ENCODE data around the gene NFKBIE. TPM values are rescaled to one million over a fixed set of nuclear protein-coding genes. Genes with fewer than 3 reads are reported as not detected.
"Not testable (repeated sequence)": the region's sequence is repeated elsewhere in the genome, so short reads cannot be mapped to it uniquely, and the experiment has no call there.

Gene NFKBIE
- total RNA-seq = 11.1 and 13.1 TPM in 2 replicates
- long read RNA-seq, partial matches to known transcripts = 1 of 2 reads
- long read RNA-seq, other reads (novel, unspliced or antisense) = 1 of 2 reads

DNA sequence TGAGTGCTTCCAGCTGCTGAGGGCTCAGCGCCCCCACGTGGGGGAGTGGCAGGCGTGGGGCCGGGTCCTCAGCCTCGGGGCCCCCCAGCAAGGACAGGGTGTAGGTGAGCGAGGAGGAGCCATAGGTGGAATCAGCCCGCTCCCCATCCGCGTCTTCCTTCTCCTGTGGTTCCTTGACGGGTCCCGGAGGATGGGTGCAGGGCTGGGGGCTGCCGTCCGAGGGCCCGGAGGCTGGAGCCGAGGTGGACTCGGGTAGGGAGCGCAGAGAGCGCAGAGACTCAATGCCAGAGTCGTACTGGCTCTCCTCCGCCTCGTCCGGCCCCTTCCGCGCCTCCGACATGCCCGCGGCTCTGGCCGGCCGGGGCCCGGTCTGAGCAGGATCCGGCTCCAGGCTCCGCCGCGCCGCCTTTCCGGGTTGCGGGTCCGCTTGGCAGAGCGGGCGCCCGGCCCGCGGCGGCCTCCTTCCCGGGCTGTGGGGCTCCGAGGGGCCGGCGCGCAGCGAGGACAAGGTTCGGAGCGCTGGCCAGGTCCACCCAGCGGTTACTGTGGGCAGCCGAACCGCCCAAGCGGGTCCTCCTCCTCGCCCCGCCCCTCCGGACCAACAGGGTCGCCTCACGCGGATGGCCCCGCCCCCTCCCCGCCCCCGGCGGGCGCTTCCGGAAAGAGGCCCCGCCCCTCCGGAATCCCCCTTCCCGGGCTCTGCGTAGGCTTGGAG is at the start of gene NFKBIE:
NFKBIE (minus strand) TSS at position 545 of the 715 bp plus-strand sequence; CDS start at position 340, 205 bp downstream.
- peak within 1 kb of the TSS; percentile 79 for H3K27ac Mint-ChIP-seq (ENCODE audit: unreplicated experiment)
- peak within 1 kb of the TSS; percentile 90 for H3K4me3 Mint-ChIP-seq (ENCODE audit: unreplicated experiment)
- peaks cover 18% of the 10 kb centered on the region for H3K27me3 Mint-ChIP-seq (ENCODE audit: unreplicated experiment)
- peak; percentile 52 for TF ChIP-seq CTCF (IDR thresholded peaks at IDR 0.05)
- DNase-seq (ENCODE audit: extremely low spot score, unreplicated experiment) = peak; percentile 98
- H3K36me3 Mint-ChIP-seq (ENCODE audit: unreplicated experiment) = peaks cover 3% of the 10 kb centered on the region
- H3K9me3 Mint-ChIP-seq (ENCODE audit: unreplicated experiment) = no peaks in the 10 kb centered on the region
- peaks cover 30% of the 10 kb centered on the region for H3K4me1 Mint-ChIP-seq (ENCODE audit: unreplicated experiment)

- not testable (repeated sequence) for H3K27ac Mint-ChIP-seq (ENCODE audit: unreplicated experiment); H3K9me3 Mint-ChIP-seq (ENCODE audit: unreplicated experiment); H3K4me3 Mint-ChIP-seq (ENCODE audit: unreplicated experiment); DNase-seq (ENCODE audit: extremely low spot score, unreplicated experiment); H3K36me3 Mint-ChIP-seq (ENCODE audit: unreplicated experiment)
- Mint-ChIP-seq H3K4me1 (ENCODE audit: unreplicated experiment) (peaks cover 14% of the 10 kb centered on the region), H3K27me3 (ENCODE audit: unreplicated experiment) (peaks cover 33% of the 10 kb centered on the region)
Observed at GRCh38 chr6:44314657-44315056, 49.3 kb upstream of the NFKBIE start.

GRCh38 chr6:44312901-44313788 is 47.8 kb upstream of the NFKBIE start, which contains the start of gene AARS2:
Gene AARS2, minus strand, starts transcription at chr6:44313347. Its CDS starts 24 bp downstream, at chr6:44313323.
- peak within 1 kb of the TSS; percentile 90 for H3K27ac Mint-ChIP-seq (ENCODE audit: unreplicated experiment)
- peaks cover 18% of the 10 kb centered on the region for H3K27me3 Mint-ChIP-seq (ENCODE audit: unreplicated experiment)
- peak within 1 kb of the TSS; percentile 99 for H3K4me3 Mint-ChIP-seq (ENCODE audit: unreplicated experiment)
- TF ChIP-seq CTCF (IDR thresholded peaks at IDR 0.05) = peak; percentile 99
- peaks cover 10% of the 10 kb centered on the region for H3K36me3 Mint-ChIP-seq (ENCODE audit: unreplicated experiment)
- no peaks in the 10 kb centered on the region for H3K9me3 Mint-ChIP-seq (ENCODE audit: unreplicated experiment)
- H3K4me1 Mint-ChIP-seq (ENCODE audit: unreplicated experiment) = peaks cover 14% of the 10 kb centered on the region
- DNase-seq (ENCODE audit: extremely low spot score, unreplicated experiment) = peak; percentile 96

GRCh38 chr6:44311767-44312166 is 46.4 kb upstream of the NFKBIE start:
- H3K9me3 Mint-ChIP-seq (ENCODE audit: unreplicated experiment) = no peaks in the 10 kb centered on the region
- peak overlapping the region; percentile 99 for H3K4me3 Mint-ChIP-seq (ENCODE audit: unreplicated experiment)
- DNase-seq (ENCODE audit: extremely low spot score, unreplicated experiment) = no peak
- H3K27me3 Mint-ChIP-seq (ENCODE audit: unreplicated experiment) = peaks cover 9% of the 10 kb centered on the region
- TF ChIP-seq CTCF (IDR thresholded peaks at IDR 0.05) = no peak
- H3K4me1 Mint-ChIP-seq (ENCODE audit: unreplicated experiment) = peaks cover 14% of the 10 kb centered on the region
- H3K36me3 Mint-ChIP-seq (ENCODE audit: unreplicated experiment) = peaks cover 13% of the 10 kb centered on the region
- H3K27ac Mint-ChIP-seq (ENCODE audit: unreplicated experiment) = no peak overlapping the region

- peaks cover 14% of the 10 kb centered on the region for H3K4me1 Mint-ChIP-seq (ENCODE audit: unreplicated experiment)
- H3K27ac Mint-ChIP-seq (ENCODE audit: unreplicated experiment) = no peak overlapping the region
- peaks cover 13% of the 10 kb centered on the region for H3K36me3 Mint-ChIP-seq (ENCODE audit: unreplicated experiment)
- TF ChIP-seq CTCF (IDR thresholded peaks at IDR 0.05) = no peak
- H3K9me3 Mint-ChIP-seq (ENCODE audit: unreplicated experiment) = no peaks in the 10 kb centered on the region
- H3K4me3 Mint-ChIP-seq (ENCODE audit: unreplicated experiment) = peak overlapping the region; percentile 99
- DNase-seq (ENCODE audit: extremely low spot score, unreplicated experiment) = no peak
- H3K27me3 Mint-ChIP-seq (ENCODE audit: unreplicated experiment) = peaks cover 9% of the 10 kb centered on the region
Observed at GRCh38 chr6:44311304-44311703, 46.0 kb upstream of the NFKBIE start.

Data from osteocyte (in vitro differentiated cells).